B cell (primary cell): ENCODE measurements around the gene MAP2K3. TPM values are rescaled to one million over a fixed set of nuclear protein-coding genes. Genes with fewer than 3 reads are reported as not detected.

Experiments used
- ATAC-seq: fragments of 200-7000 bp; cut with Tn5 transposase; one replicate; pipeline ENCODE4 v1.10.0; 2021; ENCODE audit warnings: low read depth, mild to moderate bottlenecking, moderate number of reproducible peaks, moderate library complexity
- CTCF ChIA-PET: fragments of 350-600 bp; sonication (Branson Sonifier 250); formaldehyde crosslinking; loops from one replicate; lab custom pipeline; 2021; ENCODE audit warnings: antibody characterized with exemption, inconsistent platforms; lab: Charles Lee
- POLR2A ChIA-PET: fragments of 350-600 bp; sonication (Branson Sonifier 250); formaldehyde crosslinking; loops from one replicate; lab custom pipeline; 2021; ENCODE audit warnings: antibody characterized with exemption; lab: Charles Lee
- DNase-seq: peaks from one replicate; pipeline ENCODE4 v3.0.0; 2013
- H2AFZ ChIP-seq: 2 replicates; pipeline ENCODE4 v1.6.1; 2012; ENCODE audit warnings: mild to moderate bottlenecking, low read depth, low read length; ENCODE audit not compliant: insufficient read depth, poor library complexity, severe bottlenecking
- H3K27ac ChIP-seq, 2 donors: 1 replicate in 1 of 2; 2 replicates in 1 of 2; pipeline ENCODE4 v1.5.1; 2012 to 2013; ENCODE audit warnings: low read length in 2 of 2, mild to moderate bottlenecking in 2 of 2, moderate library complexity in 1 of 2
- H3K27me3 ChIP-seq, 4 experiments: fragments of 200-600 bp in 1 of 4; sonication (generic) in 1 of 4; replicated peaks in 1 of 4; 1 replicate in 2 of 4; 2 replicates in 2 of 4; pipeline versions ENCODE4 v1.6.1 to v1.7.0; 2013 to 2016; ENCODE audit warnings: low read length in 3 of 4, mild to moderate bottlenecking in 2 of 4, mixed read lengths in 1 of 4, moderate library complexity in 1 of 4; ENCODE audit not compliant: insufficient read depth in 4 of 4, control insufficient read depth in 3 of 4; ENCODE audit errors: control extremely low read depth in 1 of 4
- H3K36me3 ChIP-seq, 2 experiments: replicated peaks in 1 of 2; 1 replicate in 1 of 2; 2 replicates in 1 of 2; pipeline versions ENCODE4 v1.6.1 to v1.7.1; 2013; ENCODE audit warnings: low read length in 1 of 2; ENCODE audit not compliant: insufficient read depth in 2 of 2, control insufficient read depth in 1 of 2; ENCODE audit errors: control extremely low read depth in 1 of 2, extremely low read depth in 1 of 2
- H3K4me1 ChIP-seq, 2 donors: fragments of 200-600 bp in 1 of 2; sonication (generic) in 1 of 2; 1 replicate in 1 of 2; 2 replicates in 1 of 2; pipeline versions ENCODE4 v1.5.1 to v1.6.1; 2013 to 2017; ENCODE audit warnings: low read length in 2 of 2; ENCODE audit not compliant: control insufficient read depth in 2 of 2, insufficient read depth in 2 of 2
- H3K4me2 ChIP-seq: replicated peaks from 2 replicates; pipeline ENCODE3; 2012; ENCODE audit warnings: mild to moderate bottlenecking, low read depth, low read length; ENCODE audit not compliant: poor library complexity, severe bottlenecking
- H3K4me3 ChIP-seq, 5 experiments: fragments of 200-600 bp in 1 of 5; sonication (generic) in 1 of 5; 1 replicate in 3 of 5; 2 replicates in 2 of 5; pipeline versions ENCODE4 v1.5.1 to v1.7.0; 2011 to 2016; ENCODE audit warnings: low read length in 4 of 5, mild to moderate bottlenecking in 4 of 5, low read depth in 2 of 5, control low read depth in 1 of 5, moderate library complexity in 1 of 5; ENCODE audit not compliant: insufficient read depth in 1 of 5; ENCODE audit errors: control extremely low read depth in 1 of 5, extremely low read depth in 1 of 5
- H3K79me2 ChIP-seq: fragments of 200-600 bp; sonication (generic); one replicate; pipeline ENCODE4 v1.6.0; 2016; ENCODE audit warnings: low read length; ENCODE audit not compliant: control insufficient read depth, insufficient read depth
- H3K9ac ChIP-seq: fragments of 200-600 bp; sonication (generic); 2 replicates; pipeline ENCODE4 v1.6.1; 2017; ENCODE audit warnings: mild to moderate bottlenecking, low read length, moderate library complexity
- H3K9me3 ChIP-seq, 3 donors: one replicate each; pipeline versions ENCODE4 v1.6.1 to v1.7.1; 2013; ENCODE audit warnings: low read length in 2 of 3; ENCODE audit not compliant: control insufficient read depth in 2 of 3, insufficient read depth in 1 of 3; ENCODE audit errors: control extremely low read depth in 1 of 3
- H4K20me1 ChIP-seq: 2 replicates; pipeline ENCODE4 v1.6.0; 2012; ENCODE audit warnings: mild to moderate bottlenecking, low read length; ENCODE audit not compliant: insufficient read depth, control insufficient read depth, poor library complexity, severe bottlenecking
- H3K27ac Mint-ChIP-seq: one replicate; pipeline ENCODE4 v1.8.0; 2021; ENCODE audit warnings: mixed read lengths
- H3K27me3 Mint-ChIP-seq: one replicate; pipeline ENCODE4 v1.8.0; 2021; ENCODE audit warnings: mixed read lengths
- H3K4me1 Mint-ChIP-seq: one replicate; pipeline ENCODE4 v1.8.0; 2021; ENCODE audit warnings: mixed read lengths
- H3K4me3 Mint-ChIP-seq: one replicate; pipeline ENCODE4 v1.8.0; 2021; ENCODE audit warnings: mixed read lengths
- H3K9me3 Mint-ChIP-seq: one replicate; pipeline ENCODE4 v1.8.0; 2022; ENCODE audit warnings: mixed read lengths; ENCODE audit not compliant: insufficient read depth
- CTCF ChIP-seq: fragments of 200-600 bp; IDR thresholded peaks from one replicate; pipeline ENCODE4 v1.8.0; 2022; ENCODE audit warnings: antibody characterized with exemption, mild to moderate bottlenecking
- EZH2 ChIP-seq: IDR thresholded peaks from 2 replicates; pipeline ENCODE4 v1.6.1; 2012; ENCODE audit warnings: borderline replicate concordance, low read depth, mild to moderate bottlenecking, moderate library complexity, low read length; ENCODE audit not compliant: insufficient read depth, poor library complexity, severe bottlenecking
- WGBS: methylation state at CpG from one replicate; pipeline ENCODE4 v1.1.5; 2013; ENCODE audit warnings: missing lambda C conversion rate; ENCODE audit not compliant: insufficient coverage; 5-methylcytosine and 5-hydroxymethylcytosine counted together
- intact Hi-C: fragments of 100-400 bp; cut with micrococcal nuclease; formaldehyde crosslinking; loops from one replicate; pipeline ENCODE4 v1.10.0; 2022
- polyA plus RNA-seq: library from polyadenylated mRNA; depleted of rRNA; stranded (reverse); fragments of >200 nt; gene quantifications from 2 replicates; pipeline ENCODE4 v1.2.3, GENCODE V29; 2012
- total RNA-seq, 2 donors: library from RNA; stranded (reverse); fragments of 120-200 nt in 1 of 2; gene quantifications; 1 replicate in 1 of 2; 2 replicates in 1 of 2; pipeline versions ENCODE4 v1.2.3 to v1.2.4, GENCODE V29; 2013 to 2022

The MAP2K3 gene
- total and polyA plus RNA-seq, 2 donors (not counting 1 experiment from before 2014, with no cell fraction given), result 61.0 to 118 TPM

GRCh38 chr17:21296097-21297025 is 11.8 kb downstream of the MAP2K3 start:
- Mint-ChIP-seq H3K27ac (no peak overlapping the region), H3K27me3 (no peaks in the 10 kb centered on the region), H3K4me3 (no peak overlapping the region), H3K9me3 (no peaks in the 10 kb centered on the region), H3K4me1 (peaks cover 25% of the 10 kb centered on the region)
- Histone ChIP-seq H3K27me3 (no peaks in the 10 kb centered on the region), H3K4me2 (no peak overlapping the region), H2AFZ (no peak overlapping the region), H3K9ac (no peak overlapping the region), H3K36me3 (peaks cover 0 to 51% of the 10 kb centered on the region in 2 experiments), H4K20me1 (peaks cover 89% of the 10 kb centered on the region), H3K9me3 (peaks cover 0 to 51% (median 0%) of the 10 kb centered on the region in 3 donors), H3K27ac (no peak overlapping the region), H3K4me3 (no peak overlapping the region), H3K79me2 (peaks cover 71% of the 10 kb centered on the region), H3K4me1 (no peaks in the 10 kb centered on the region)
- ChIA-PET POLR2A (no interaction called here), CTCF (no interaction called here)
- DNase-seq (no peak), ATAC-seq (no peak)
- intact Hi-C loops, result no loop called here
- 72% methylated on average over 22 of the region's 22 CpGs for WGBS
- TF ChIP-seq CTCF (no peak), EZH2 (no peak)

GRCh38 chr17:21297026-21297520 is 12.6 kb downstream of the MAP2K3 start:
- Histone ChIP-seq H3K9me3 (peaks cover 0 to 51% (median 0%) of the 10 kb centered on the region in 3 donors), H3K4me3 (no peak overlapping the region), H3K36me3 (peaks cover 0 to 47% of the 10 kb centered on the region in 2 experiments), H4K20me1 (peaks cover 89% of the 10 kb centered on the region), H3K4me2 (no peak overlapping the region), H3K9ac (no peak overlapping the region), H3K4me1 (no peaks in the 10 kb centered on the region), H3K27me3 (no peaks in the 10 kb centered on the region), H3K27ac (no peak overlapping the region), H2AFZ (no peak overlapping the region), H3K79me2 (peaks cover 63% of the 10 kb centered on the region)
- intact Hi-C loops, result no loop called here
- no peak for DNase-seq
- ATAC-seq, result no peak
- Mint-ChIP-seq H3K27me3 (no peaks in the 10 kb centered on the region), H3K4me1 (peaks cover 21% of the 10 kb centered on the region), H3K27ac (no peak overlapping the region), H3K9me3 (no peaks in the 10 kb centered on the region), H3K4me3 (no peak overlapping the region)
- no peak for TF ChIP-seq CTCF
- no peak for TF ChIP-seq EZH2
- ChIA-PET POLR2A (no interaction called here), CTCF (no interaction called here)
- 78% methylated on average over 10 of the region's 10 CpGs for WGBS
